Bone marrow (tissue), 2 donors: ENCODE results near the gene ANK3.

Source experiments
- DNase-seq, 2 donors: peaks; one replicate each; lab custom pipeline; 2025; lab: John Stamatoyannopoulos, UW

Gene ANK3

GRCh38 chr10:60389413-60390025 is at the start of gene ANK3:
TSS of gene ANK3 (minus strand) at chr10:60389875. CDS start at chr10:60389538, 337 bp downstream.
- DNase-seq = no peak

DNA sequence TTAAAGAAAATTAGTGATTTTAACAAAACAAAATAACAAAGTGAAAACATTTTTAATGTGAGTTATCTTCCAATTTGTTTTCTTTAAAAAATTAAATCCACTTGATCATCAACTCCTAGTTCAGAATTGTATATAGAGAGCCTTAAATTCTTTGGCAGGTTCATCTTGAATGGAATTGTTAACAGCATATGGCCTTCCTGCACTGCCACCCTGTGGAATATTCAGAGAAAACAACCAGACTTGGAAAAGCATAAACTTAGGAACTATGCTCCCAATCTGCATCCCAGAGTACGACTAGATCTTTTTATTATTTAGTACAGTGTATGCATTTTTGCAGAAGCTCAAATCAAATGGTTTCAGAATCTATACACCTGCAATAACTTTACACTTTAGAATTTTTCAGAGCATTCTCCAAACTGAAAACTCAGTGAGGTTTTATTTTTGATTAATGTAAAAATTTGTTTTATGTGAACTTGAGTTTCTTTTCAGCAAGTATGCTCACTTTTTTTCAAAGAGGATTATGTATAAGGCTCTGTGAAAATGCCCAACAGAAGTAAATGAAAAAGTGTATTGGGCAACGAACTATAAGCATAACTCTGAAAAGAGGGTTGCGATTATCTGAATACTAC is 44.9 kb upstream of the ANK3 start:
- DNase-seq = no peak

DNA sequence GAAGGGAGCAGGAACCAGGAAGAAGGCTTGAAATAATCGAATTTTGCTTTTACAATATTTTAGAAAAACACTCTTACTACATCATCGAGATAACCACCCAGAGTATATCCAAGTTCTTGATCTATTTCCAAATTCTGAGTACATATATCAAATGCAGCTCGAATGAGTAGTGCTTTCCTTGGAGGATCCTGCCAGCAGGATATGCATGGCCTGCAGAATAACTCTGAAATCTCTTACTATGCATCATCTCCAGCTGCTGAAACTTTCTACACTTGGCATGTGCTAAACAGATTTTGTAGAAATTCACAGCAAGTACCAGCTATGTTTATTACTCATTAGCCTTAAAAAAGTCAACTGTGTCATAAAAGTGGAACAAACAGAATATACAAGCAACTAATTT is 44.0 kb upstream of the ANK3 start:
- no peak for DNase-seq

- no peak for DNase-seq
Measured at GRCh38 chr10:60430836-60431597, 41.3 kb upstream of the ANK3 start.

- no peak for DNase-seq
Measured at GRCh38 chr10:60430017-60430416, 40.3 kb upstream of the ANK3 start.

DNA sequence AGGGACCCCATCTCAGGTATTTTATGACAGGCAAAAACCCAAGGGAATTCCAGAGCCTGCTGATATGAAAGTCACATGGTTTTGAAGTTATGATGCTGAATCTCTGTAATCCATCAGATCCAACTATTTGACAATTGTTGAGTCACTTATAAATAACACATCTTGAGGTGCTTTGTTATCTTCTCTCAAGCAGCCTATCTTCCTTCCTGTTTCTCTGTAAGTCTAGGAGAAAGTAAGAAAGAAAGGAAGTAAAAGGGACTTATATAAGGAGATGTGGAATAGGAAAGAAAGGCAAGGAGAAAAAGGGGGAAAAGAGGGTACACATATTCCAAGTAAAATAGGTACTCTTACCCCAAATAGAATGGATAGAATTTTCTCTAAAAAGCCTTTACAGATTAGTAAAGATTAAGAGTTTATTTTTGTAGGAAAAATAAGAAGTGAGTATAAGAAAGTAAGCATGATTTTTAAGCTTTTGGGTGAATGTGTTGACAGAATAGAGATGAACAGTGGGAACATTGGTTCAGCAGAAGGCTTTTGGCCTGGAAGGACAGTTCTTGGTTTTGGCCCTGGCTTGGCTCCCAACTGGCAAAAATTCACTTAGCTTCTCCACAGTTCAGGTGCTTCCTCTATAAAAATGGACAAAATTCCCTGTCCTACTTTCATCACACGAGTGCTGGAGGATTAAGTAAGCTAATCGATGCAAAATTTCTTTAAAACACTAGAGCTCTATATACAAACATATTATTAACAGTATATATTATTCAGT is 39.6 kb upstream of the ANK3 start:
- no peak for DNase-seq

- DNase-seq = no peak
Measured at GRCh38 chr10:60428387-60428737, 38.7 kb upstream of the ANK3 start.

DNA sequence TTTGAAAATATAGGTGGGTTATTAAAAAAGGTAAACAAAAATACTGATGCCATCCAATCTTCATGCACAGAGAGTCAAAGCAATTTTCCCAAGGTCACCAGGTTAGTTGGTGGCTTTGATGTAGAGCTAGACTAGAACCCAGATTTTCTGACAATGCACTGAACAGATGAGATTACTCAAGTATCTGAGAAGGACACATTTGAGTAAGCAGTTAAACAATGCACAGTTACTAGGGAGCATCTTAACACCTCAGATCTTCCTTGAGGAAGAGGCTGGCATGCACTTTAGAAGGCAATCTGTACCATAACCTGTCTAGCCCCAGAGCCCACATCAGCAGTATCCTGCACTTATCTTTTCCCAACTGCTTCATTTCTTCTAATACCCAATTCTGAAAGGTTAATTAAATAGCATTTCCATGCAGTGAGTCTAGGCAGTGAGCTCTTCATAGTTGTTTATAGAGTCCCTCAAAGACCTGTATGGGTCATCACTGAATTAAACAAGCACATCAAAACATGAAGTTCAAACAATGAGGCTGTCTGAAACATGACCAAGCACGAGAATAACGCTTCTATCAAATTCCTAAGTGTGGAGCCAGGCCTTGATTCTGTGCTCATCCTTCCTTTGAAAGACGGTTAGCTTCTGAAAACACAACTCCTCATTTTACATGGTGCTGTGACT is 38.2 kb upstream of the ANK3 start:
- DNase-seq = no peak

DNA sequence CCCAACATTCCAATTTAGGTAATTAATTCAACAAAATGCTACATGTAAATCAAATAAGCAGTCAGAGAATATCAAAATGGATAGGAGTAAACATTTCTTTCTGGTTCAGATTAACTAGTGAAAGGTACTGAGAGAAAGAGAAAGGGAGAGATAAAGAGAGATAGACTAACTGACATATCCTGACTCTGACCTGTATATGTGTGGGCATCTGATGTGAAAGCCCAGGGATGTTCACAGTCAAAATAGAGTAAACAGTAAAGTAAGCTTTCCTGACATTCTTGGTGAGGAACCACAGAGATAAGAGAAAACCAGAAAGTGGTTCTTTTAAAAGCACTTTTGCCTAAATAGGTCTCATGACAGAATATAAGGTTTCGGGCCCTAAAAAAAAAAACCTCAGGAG is 37.5 kb upstream of the ANK3 start:
- DNase-seq = no peak

DNA sequence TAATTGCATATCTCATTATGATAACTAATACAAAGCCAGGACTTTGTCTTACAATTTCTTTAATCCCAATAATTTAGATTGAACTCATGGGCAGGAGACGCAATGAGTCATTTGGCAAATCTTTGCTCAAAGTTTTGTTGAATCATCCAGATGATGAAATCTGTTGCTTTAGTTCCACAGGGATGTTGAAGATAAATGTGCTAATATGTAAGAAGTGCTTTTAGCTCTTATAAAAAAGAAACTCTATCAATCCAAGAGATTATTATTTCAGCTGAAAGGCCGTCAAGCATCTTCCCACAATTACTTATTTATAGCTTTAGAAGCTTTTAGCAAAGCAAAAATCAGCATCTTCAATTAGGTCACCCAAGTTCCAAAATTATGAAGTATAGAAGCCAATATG is 36.8 kb upstream of the ANK3 start:
- DNase-seq = no peak

DNA sequence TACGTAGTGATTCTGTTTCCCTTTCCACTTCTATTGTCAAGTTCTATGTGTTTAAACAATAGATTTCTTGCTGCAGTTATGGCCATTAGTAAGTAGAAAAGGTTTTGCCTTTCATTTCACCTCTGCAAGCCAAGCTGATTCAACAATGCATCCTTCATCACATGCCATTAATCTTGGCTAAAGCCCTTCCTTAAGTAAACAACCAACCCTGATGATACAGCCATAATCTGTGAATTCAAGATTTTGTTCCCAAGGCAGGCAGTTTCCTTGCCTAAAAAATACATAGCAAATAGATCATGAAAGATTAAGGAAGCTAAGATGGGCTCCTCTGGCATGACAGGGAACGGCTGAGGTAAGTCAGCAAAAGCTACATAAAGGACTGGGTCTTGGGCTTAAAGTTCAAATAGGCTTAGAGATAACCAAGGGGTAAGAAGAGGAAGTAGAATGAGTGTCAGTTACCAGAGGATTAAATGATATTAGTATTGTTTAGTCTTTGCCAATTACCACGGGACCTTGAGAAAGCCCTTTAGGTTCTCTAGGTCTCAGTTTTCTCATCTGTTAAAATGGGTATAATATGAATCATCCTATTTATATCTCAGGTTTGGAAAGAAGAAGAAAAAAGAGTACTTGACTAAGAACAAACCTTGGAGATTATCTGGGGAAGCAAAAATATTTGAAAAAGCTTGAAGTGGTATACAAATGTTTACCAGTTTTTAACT is 35.9 kb upstream of the ANK3 start:
- no peak for DNase-seq

DNA sequence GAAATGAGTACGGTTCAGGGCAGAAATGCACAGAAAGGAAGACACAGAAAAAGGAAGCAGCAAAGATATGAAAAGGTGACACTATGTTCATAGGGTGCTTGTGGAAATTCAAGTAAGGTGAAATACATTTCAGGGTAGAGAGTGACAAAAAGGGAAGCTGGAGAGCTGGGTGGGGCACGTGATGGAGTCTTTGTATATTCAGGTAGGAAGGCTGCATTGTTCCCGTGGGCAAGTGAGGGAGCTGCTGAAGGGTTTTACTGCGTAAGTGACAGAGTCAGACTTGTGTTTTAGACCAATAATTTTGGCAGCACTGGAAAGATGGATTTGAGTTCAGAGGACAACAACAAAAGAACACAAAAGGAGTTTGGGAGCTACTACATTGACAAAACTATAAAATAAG is 35.3 kb upstream of the ANK3 start:
- DNase-seq = no peak

DNA sequence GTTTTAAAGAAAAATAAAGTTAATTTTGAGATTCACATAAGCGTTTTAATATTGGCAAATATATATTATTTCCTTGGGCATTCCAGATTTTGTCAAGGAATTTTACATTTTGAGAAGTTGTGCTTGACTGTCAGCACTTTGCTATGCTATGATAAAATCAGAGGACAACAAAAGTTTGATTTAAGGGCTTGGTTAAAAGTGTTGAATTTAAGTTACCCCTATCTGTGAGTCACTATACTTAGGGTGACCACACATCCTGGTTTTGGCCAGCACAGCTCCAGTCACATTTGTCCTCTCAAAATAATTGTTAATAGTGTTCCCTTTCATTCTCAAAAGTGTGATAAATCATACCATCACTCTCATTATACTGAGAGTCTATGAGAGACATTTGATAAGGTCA is 34.2 kb upstream of the ANK3 start:
- no peak for DNase-seq

- DNase-seq = no peak
Measured at GRCh38 chr10:60422809-60423208, 33.1 kb upstream of the ANK3 start.

GRCh38 chr10:60420991-60421894 is 31.6 kb upstream of the ANK3 start:
- DNase-seq = no peak

DNA sequence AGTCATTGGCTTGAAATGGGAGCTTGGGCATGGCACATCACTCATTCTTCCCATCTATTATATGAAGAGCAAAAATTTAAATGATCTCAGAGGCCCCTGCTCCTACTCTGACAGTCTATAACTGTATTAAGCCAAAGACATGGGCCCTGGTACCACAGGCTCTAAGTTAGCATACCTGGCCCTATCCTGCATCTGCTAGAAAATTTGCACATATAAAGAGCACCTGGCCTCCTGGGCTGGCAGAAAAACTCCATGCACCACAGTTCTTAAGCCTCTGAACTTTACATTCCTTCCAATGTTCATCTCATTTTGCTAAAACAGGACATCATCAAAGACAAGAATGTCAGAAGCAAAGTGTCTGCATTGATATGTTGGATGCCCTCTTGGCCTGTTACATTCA is 29.6 kb upstream of the ANK3 start:
- DNase-seq = no peak

GRCh38 chr10:60417901-60418300 is 28.2 kb upstream of the ANK3 start:
- no peak for DNase-seq

DNA sequence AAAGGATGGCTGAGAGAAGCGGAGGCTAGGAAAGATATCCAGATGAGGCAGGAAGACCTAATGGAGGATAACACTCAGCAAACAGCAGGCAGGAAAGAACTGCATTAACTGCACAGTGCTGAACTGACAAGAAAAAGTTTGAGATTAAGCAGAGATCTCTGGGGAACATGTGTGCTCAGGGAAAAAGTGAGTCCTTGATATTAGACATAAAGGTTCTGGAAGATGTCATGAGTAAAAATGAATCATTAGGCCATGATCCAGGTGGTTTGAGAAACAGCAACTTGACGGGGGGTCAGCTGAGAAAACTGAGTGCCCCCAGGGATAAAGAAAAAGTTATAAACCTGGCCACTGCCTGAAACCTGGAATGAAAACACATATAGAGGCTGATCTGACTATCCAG is 27.3 kb upstream of the ANK3 start:
- no peak for DNase-seq

GRCh38 chr10:60414877-60415585 is 25.4 kb upstream of the ANK3 start:
- DNase-seq = no peak

DNA sequence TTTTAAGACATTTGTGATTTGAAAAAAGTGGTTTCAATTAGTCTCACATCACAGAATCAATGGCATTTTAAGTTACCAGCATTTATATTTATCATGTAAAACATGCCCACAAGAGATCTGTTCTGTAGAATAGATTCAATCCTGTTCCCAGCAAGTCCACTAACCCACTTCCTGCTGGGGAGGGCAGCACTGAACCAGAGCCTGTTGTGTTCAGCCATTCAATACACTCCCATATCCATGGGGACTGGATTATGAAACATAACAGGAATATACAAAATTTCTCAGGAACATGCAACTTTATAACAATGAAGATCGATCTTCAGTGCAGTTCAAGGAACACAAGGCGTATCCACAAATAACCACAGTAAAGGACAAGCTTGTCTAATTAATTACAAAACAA is 24.4 kb upstream of the ANK3 start:
- DNase-seq = no peak
